Activated B cell treated with CpG ODN at 0.5 μM for 24 hours (primary cell): ENCODE measurements around the gene WNT9A. TPM values are rescaled to one million over a fixed set of nuclear protein-coding genes. Genes with fewer than 3 reads are reported as not detected.
"Not testable (repeated sequence)": the region's sequence is repeated elsewhere in the genome, so short reads cannot be mapped to it uniquely, and the experiment has no call there.

Experiments used
- ATAC-seq: fragments of 200-7000 bp; cut with Tn5 transposase; one replicate; pipeline ENCODE4 v1.10.0; 2021; ENCODE audit warnings: low read depth, mild to moderate bottlenecking, moderate library complexity
- CTCF ChIA-PET: fragments of 350-600 bp; sonication (Branson Sonifier 250); formaldehyde crosslinking; loops from one replicate; lab custom pipeline; 2021; ENCODE audit warnings: antibody characterized with exemption; lab: Charles Lee
- POLR2A ChIA-PET: fragments of 350-600 bp; sonication (Branson Sonifier 250); formaldehyde crosslinking; loops from one replicate; lab custom pipeline; 2021; ENCODE audit warnings: antibody characterized with exemption; lab: Charles Lee
- DNase-seq: peaks from one replicate; pipeline ENCODE4 v3.0.0; 2022
- H3K27ac Mint-ChIP-seq: one replicate; pipeline ENCODE4 v1.8.0; 2020; ENCODE audit warnings: mixed read lengths
- H3K27me3 Mint-ChIP-seq: one replicate; pipeline ENCODE4 v1.8.0; 2021; ENCODE audit warnings: mixed read lengths
- H3K36me3 Mint-ChIP-seq: one replicate; pipeline ENCODE4 v1.8.0; 2021; ENCODE audit warnings: low read depth, mixed read lengths
- H3K4me1 Mint-ChIP-seq: one replicate; pipeline ENCODE4 v1.8.0; 2021; ENCODE audit warnings: mixed read lengths
- H3K4me3 Mint-ChIP-seq: one replicate; pipeline ENCODE4 v1.8.0; 2020; ENCODE audit warnings: mild to moderate bottlenecking, mixed read lengths
- H3K9me3 Mint-ChIP-seq: one replicate; pipeline ENCODE4 v1.8.0; 2020; ENCODE audit warnings: mixed read lengths
- intact Hi-C: fragments of 100-400 bp; cut with micrococcal nuclease; formaldehyde crosslinking; loops from one replicate; pipeline ENCODE4 v1.15.1; 2024
- total RNA-seq: library from RNA; stranded (reverse); gene quantifications from 2 replicates; pipeline ENCODE4 v1.2.3, GENCODE V29; 2022
- TF ChIP-seq, protein P1 (sequence below): fragments of 200-600 bp; IDR thresholded peaks from one replicate; pipeline ENCODE4 v1.8.0; 2022; ENCODE audit warnings: antibody characterized with exemption, mild to moderate bottlenecking

WNT9A gene
- total RNA-seq, 1 donor from 2014 or later: not detected

DNA sequence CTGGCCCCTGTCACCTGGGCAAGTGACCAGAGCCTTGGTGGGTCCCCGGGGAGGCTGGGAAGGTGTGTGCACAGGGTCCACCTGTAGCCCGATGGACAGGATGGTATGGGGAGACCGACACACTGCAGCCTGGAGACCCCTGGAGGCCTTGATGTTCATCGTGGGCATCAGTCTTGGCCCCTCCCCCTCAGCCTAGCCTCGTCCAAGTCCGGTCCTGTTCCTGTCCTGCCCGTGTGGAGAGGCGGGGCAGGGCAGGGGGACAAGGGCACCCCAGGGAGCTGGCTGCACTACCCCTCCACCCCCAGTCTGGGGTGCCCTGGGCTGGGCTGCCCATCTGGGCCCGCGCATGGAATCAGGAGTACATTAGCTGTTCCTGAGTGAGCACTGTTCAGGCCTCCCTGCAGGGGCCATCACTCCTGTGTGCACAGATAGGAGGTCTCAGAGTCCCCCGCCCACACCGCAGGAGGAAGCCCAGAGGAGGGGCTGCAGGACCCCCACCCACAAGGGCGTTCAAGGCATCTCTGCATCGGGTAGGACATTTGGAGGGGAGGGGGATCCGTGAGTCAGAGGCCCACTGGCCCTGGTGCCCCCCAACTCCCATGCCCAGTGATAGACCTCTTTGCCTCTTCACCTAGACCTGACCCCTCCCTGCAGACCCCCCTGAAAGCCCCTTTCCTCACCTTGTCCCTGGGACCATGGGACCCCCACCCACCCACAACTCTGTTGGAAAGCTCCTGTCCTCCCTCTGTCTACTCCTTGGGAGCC is 63.2 kb downstream of the WNT9A start:
- intact Hi-C loops: no loop called here
- DNase-seq: peak; percentile 12
- H3K27ac Mint-ChIP-seq: no peak overlapping the region

DNA sequence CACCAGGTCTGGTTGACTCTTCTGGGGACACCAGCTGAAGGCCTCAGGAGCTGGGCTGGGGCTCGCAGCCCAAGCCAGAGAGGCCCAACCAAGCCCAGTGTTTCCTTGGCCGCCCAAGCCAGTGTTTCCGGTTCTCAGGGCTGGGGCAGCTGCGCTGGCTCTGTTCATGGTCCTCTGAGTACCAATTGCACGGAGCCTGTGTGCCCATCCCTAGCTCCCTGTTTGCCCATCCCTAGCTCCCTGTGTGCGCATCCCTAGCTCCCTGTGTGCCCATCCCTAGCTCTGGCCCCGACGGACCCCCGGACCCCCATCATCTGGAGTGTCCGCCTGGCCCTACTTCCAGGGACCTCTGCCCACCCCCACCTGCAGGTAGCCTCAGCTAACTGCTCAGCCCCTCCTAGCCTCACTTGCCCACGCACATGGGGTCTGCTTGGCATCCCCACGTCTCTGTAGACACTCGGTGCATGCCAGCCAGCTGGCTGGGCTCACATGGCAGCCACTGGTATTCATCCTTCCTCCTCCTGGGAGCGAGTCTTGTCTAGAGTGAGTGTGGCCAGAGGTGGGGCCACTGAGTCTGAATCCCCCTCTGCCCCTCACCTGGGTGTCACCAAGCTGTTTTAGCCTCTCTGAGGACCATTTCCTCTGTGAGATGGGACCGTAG is 64.0 kb downstream of the WNT9A start:
- CTCF ChIA-PET: no interaction called here
- TF ChIP-seq, protein P1, sequence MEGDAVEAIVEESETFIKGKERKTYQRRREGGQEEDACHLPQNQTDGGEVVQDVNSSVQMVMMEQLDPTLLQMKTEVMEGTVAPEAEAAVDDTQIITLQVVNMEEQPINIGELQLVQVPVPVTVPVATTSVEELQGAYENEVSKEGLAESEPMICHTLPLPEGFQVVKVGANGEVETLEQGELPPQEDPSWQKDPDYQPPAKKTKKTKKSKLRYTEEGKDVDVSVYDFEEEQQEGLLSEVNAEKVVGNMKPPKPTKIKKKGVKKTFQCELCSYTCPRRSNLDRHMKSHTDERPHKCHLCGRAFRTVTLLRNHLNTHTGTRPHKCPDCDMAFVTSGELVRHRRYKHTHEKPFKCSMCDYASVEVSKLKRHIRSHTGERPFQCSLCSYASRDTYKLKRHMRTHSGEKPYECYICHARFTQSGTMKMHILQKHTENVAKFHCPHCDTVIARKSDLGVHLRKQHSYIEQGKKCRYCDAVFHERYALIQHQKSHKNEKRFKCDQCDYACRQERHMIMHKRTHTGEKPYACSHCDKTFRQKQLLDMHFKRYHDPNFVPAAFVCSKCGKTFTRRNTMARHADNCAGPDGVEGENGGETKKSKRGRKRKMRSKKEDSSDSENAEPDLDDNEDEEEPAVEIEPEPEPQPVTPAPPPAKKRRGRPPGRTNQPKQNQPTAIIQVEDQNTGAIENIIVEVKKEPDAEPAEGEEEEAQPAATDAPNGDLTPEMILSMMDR: no peak
- POLR2A ChIA-PET: no interaction called here
- no peak for DNase-seq
- Mint-ChIP-seq H3K36me3 (no peaks in the 10 kb centered on the region), H3K4me3 (no peak overlapping the region), H3K4me1 (peaks cover 5% of the 10 kb centered on the region), H3K27ac (no peak overlapping the region), H3K9me3 (no peaks in the 10 kb centered on the region), H3K27me3 (peaks cover 2% of the 10 kb centered on the region)
- intact Hi-C loops: no loop called here
- ATAC-seq: no peak

More for the DNA sequence above, 63.2 kb downstream of the WNT9A start:
- Mint-ChIP-seq H3K4me1 (peaks cover 5% of the 10 kb centered on the region), H3K36me3 (no peaks in the 10 kb centered on the region), H3K4me3 (no peak overlapping the region), H3K9me3 (no peaks in the 10 kb centered on the region), H3K27me3 (peaks cover 2% of the 10 kb centered on the region)
- ChIA-PET CTCF (no interaction called here), POLR2A (no interaction called here)
- TF ChIP-seq, protein P1: no peak
- ATAC-seq: no peak

DNA sequence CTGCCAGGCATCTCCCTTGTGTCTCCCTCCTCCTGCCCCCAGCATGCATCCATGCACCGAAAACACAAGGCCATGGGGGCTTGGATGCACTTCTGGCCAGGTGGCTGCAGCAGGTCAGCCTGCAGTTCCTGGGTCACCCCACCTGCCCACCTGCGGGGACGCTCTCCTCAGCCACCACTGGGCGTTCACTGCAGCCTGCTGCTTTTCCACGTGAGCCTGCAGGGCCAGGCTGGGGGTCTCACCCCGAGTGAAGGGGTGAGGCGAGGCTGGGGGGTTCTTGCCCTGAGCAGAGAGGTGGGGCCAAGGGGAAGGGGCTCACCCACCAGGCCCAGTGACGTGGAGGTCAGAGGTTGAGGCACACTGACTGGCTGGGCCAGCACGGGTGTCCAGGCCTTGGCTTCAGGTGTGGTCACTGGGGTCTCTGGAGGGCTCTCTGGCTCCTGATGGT is 64.6 kb downstream of the WNT9A start:
- Mint-ChIP-seq H3K4me3 (no peak overlapping the region), H3K27me3 (peaks cover 2% of the 10 kb centered on the region), H3K27ac (no peak overlapping the region), H3K36me3 (no peaks in the 10 kb centered on the region), H3K4me1 (peaks cover 5% of the 10 kb centered on the region), H3K9me3 (no peaks in the 10 kb centered on the region)
- ATAC-seq (no peak), DNase-seq (peak; percentile 12)
- TF ChIP-seq, protein P1: no peak
- intact Hi-C loops: no loop called here
- ChIA-PET CTCF (no interaction called here), POLR2A (no interaction called here)

DNA sequence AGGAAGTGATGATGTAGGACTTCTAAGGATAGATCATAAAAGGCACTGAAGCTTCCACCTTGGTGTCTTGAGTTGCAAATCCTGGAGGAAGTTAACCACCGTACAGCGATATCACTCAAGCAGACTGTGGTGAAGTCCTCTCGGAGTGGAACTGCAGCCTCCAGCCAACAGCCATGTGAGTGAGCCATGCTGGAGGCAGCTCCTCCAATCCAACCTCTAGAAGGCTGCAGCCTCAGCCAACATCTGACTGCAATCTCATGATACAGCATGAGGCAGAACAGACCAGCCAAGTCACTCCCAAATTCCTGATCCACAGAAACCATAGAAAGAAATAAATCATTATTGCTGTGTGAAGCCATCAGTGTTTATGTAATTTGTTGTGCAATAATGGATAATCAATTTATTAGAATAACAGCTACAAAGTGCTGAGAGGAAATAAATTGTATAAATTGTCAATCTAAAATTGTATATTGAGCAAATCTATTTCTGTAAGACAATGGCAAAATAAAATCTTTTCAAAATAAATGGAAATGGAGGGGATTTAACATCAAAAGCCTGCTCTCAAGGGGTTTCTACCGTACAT is 67.3 kb downstream of the WNT9A start:
- POLR2A ChIA-PET: no interaction called here
- CTCF ChIA-PET: no interaction called here
- Mint-ChIP-seq H3K36me3 (no peaks in the 10 kb centered on the region), H3K4me3 (no peak overlapping the region), H3K4me1 (no peaks in the 10 kb centered on the region), H3K9me3 (no peaks in the 10 kb centered on the region), H3K27ac (no peak overlapping the region), H3K27me3 (peaks cover 12% of the 10 kb centered on the region)
- intact Hi-C loops: no loop called here
- TF ChIP-seq, protein P1: no peak
- no peak for ATAC-seq
- no peak for DNase-seq

DNA sequence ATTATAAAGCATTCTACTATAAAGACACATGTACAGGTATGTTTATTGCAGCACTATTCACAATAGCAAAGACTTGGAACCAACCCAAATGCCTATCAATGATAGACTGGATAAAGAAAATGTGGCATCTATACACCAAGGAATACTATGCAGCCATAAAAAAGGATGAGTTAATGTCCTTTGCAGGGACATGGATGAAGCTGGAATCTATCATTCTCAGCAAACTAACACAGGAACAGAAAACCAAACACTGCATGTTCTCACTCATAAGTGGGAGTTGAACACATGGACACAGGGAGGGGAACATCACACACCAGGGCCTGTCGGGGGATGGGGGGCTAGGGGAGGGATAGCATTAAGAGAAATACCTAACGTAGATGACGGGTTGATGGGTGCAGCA is 69.9 kb downstream of the WNT9A start:
- H3K27me3 Mint-ChIP-seq: peaks cover 29% of the 10 kb centered on the region
- H3K36me3 Mint-ChIP-seq, H3K9me3 Mint-ChIP-seq, POLR2A ChIA-PET, H3K4me1 Mint-ChIP-seq, ATAC-seq, CTCF ChIA-PET, H3K4me3 Mint-ChIP-seq, intact Hi-C loops, H3K27ac Mint-ChIP-seq, DNase-seq: not testable (repeated sequence)

DNA sequence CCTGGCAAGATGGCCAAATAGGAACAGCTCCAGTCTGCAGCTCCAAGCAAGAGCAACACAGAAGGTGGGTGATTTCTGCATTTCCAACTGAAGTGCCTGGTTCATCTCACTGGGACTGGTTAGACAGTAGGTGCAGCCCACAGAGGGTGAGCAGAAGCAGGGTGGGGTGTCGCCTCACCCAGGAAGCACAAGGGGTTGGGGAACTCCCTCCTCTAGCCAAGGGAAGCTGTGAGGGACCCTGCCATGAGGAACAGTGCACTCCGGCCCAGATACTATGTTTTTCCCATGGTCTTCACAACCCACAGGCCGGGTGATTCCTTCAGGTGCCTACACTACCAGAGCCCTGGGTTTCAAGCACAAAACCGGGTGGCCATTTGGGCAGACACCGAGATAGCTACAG is 75.8 kb downstream of the WNT9A start:
- intact Hi-C loops: not testable (repeated sequence)

More for the DNA sequence above, 75.8 kb downstream of the WNT9A start:
- CTCF ChIA-PET, H3K4me1 Mint-ChIP-seq, H3K9me3 Mint-ChIP-seq, DNase-seq, ATAC-seq, H3K36me3 Mint-ChIP-seq, H3K4me3 Mint-ChIP-seq, H3K27ac Mint-ChIP-seq, POLR2A ChIA-PET: not testable (repeated sequence)
- H3K27me3 Mint-ChIP-seq: peaks cover 51% of the 10 kb centered on the region
